Daoy (cell line): ENCODE data around the gene TMEM30A. TPM values are rescaled to one million over a fixed set of nuclear protein-coding genes. Genes with fewer than 3 reads are reported as not detected.

Source experiments
- DNase-seq: peaks from one replicate; pipeline ENCODE4 v3.0.0-alpha.2; 2015; ENCODE audit warnings: low read depth
- total RNA-seq: library from RNA; depleted of rRNA; stranded (reverse); fragments of >200 nt; shearing (Covaris generic); gene quantifications from 2 replicates; pipeline ENCODE4 v1.2.3, GENCODE V29; 2014; rRNA removed

TMEM30A gene
- total RNA-seq, 1 experiment from 2014 or later, result 115 TPM

DNA sequence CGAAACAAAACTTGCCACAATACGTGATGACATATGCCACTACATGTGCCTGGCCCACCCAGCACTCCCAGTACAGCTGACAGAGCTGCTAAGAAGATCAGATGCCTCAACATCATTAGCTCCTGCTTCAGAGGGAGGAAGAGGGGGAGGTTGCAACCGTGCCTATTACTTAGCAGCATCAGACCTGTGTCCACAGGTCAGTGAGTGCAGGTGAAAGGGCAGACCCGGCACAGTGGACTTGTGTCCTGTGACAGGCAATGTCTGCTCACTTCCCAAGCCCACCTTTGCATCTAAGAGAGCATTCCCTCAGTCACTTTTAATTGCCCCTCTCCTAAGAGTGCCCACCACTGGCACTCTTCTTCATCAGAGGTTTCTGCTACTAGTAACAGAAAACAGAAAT is 69.3 kb downstream of the TMEM30A start:
- no peak for DNase-seq

DNA sequence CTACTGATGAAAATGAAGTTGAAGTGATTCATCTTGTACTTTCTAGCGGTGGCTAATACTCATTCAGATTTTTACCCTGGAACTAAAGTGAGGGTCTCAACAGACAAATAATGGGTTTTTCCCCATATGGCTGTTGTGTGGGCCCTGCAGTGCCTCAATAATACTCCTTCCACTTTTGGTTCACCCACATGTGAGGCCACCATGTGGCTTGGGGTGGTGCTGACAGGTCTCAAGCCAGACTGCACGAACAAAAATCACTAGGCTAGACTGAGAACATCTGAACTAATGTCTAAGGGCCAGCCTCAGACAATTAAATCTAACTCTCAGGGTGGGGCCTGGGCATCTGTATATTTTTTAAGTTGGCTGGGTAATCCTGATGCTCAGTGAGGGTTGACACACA is 70.9 kb downstream of the TMEM30A start:
- no peak for DNase-seq

DNA sequence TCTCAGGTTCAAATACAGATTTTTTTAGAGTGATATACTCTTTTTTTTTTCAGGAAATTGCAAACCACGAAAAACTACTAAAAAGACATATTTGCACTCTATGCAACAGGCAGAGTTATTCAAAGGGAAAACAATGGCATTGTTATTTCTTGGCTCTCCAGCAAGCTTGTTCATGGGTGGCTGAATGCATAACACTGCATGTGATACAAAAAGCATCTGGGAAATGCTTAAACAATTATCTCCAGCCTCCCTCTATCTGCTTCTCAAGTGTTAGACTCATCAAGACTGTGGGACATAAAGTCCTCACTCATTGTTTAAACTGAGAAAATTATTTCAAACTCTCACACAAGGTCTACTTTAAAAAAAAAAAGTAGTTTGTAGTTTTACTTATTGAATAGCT is 71.5 kb downstream of the TMEM30A start:
- DNase-seq, result no peak

DNA sequence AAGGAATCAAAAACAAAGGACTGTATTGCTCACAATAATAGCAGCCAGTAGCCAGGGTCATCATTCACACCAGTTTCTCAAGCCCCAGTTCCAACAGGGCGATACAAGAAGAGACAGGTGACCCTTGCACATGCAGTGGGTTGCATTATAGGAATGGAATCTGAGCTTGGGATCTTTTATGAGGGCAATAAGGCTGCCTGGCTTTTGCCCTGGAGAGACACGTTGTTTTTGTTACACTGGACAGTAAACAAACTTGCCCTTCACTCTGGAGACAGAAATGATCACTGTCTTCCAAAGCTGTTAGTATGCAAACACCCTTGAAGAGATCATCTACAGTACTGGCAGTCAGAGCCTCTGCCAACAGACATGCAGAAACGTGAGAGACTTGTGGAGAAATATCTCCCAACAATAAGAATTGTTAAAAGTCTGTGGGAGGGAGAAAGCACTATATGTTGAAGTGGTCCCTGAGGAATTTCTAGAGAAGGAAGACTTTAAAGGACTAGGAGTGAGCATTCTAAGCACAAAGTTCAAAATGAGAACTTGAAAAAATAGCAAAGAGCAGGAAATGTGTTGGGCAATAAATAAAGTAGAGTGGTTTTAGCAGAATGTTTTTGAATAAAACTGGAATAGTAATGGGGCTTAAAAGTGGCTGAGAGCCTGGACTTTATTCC is 72.5 kb downstream of the TMEM30A start:
- no peak for DNase-seq

- peak; percentile 65 for DNase-seq
These were observed 73.5 kb downstream of the TMEM30A start for GRCh38 chr6:75210885-75211739.

GRCh38 chr6:75209184-75209723 is 75.3 kb downstream of the TMEM30A start:
- no peak for DNase-seq

GRCh38 chr6:75208298-75209183 is 76.1 kb downstream of the TMEM30A start:
- DNase-seq, result peak; percentile 85

DNA sequence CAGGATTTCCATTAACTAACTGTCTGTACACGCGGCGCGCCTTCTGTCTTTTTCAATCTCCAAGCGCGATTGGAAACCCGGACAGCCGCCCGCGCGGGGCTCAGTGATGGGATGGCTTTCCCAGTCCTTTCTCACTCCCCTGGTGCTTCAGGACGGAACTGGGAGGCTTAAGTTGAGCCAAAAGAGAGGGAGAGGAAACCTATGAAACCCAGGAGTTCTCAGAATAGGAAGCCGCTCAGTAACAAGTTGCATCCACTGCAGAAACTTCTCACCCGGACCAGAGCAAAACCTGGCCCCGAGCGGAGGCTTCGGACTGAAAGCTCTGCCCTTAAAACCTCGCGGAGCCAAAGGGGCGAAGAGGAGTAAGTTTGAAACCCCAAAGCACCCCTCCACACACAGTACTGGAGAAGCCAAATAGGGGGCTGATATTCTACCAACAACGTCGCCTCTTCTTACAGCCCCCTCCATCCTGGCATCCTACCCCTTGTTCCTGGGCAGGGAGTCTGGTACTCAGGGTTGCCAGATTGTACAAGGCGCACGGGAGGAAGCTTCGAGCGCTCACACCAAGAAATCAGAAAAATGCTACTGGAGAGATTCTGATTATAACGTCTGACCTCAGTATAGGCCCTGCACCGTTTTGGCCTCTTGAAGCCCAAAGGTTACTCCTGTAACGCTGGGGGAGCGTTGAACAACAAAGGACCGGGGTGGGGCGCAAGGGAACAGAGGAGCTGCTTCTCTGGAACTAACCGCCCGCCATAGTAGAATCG is 77.8 kb downstream of the TMEM30A start:
- DNase-seq, result no peak

GRCh38 chr6:75205776-75206575 is 78.6 kb downstream of the TMEM30A start, which contains the start of gene COL12A1:
Gene COL12A1 (minus strand): TSS chr6:75206053. CDS start chr6:75202792, 3,261 bp downstream.
- DNase-seq, result peak; percentile 94

- peak; percentile 80 for DNase-seq
These were observed 79.4 kb downstream of the TMEM30A start for GRCh38 chr6:75204959-75205775.

DNA sequence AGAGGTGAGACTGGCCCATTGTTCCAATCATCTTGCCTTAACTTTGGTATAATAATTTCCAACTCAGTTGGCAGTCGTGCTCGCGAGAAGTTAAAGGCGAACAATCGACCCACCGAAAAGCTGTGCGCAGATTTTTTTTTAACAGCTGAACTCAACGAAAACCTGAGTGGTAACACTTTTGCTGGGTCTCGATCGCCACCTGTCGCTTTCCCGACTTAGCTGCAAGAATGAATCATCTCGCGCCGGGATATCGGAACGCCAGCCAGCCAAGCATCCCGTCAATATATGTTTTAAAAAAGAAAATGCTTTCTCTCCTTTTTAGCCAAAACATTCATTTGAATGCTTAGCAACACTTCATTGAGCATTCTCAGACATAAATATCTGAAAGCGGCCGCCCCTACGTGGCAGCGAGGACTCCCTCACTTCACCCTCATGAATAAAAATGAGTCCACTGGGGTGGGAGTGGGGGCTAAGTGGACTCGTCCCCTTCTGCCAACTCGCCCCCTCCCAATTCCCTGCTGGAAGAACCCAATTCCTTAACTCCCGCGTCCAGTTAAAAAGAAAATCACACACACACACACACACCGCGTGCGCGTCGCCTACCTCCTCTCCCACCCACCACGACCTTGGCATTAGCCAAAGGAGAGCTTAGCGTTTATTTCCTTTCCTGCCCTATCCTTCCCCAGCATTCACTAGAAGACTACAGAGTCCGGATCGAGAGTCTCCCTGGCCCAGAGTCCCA is 80.2 kb downstream of the TMEM30A start:
- DNase-seq, result peak; percentile 90

DNA sequence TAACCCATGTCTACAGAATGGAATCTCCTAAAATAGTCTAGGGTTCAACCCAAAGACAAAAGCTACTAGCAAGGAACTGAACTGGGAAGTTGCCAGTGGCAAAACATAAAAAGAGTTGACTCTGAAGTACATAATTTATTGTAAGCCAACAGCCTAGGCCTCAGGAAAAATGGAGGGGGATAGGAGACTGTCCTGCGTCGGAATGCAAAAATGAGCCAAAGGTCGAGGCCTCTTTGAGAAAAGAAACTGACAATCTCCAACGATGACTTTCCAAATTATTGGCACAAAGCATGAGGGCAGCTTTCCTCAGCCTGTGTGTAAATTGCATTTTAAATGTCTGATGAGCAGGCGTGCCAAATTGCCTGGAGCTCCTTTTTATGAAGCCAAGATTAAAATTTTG is 80.9 kb downstream of the TMEM30A start:
- no peak for DNase-seq

Other genes starting within 250 kb of the TMEM30A start
- 5.5 and 6.6 TPM in 2 replicates for gene COL12A1, start 78.7 kb downstream of the TMEM30A start, total RNA-seq
- 801 and 813 TPM in 2 replicates for gene COX7A2, start 41.0 kb downstream of the TMEM30A start, total RNA-seq
- 0.40 TPM in 1 of 2 replicates, not detected in the other for gene FILIP1, start 209.0 kb upstream of the TMEM30A start, total RNA-seq